C4-2B (cell line): ENCODE results near the gene TPMT.

Experiments
- CTCF ChIP-seq: fragments of 450-650 bp; conservative IDR thresholded peaks from 2 replicates; pipeline ENCODE4 v1.5.1; 2017; ENCODE audit warnings: mild to moderate bottlenecking
- ZFX ChIP-seq: fragments of 450-650 bp; IDR thresholded peaks from 2 replicates; pipeline ENCODE4 v1.6.1; 2017

- TF ChIP-seq CTCF (no peak), ZFX (no peak)
Measured at GRCh38 chr6:18121580-18122127, 33.2 kb downstream of the TPMT start.
